Keratinocyte (primary cell): ENCODE results near the gene EGR4.

Experiments used
- CTCF ChIP-seq, 3 experiments: IDR thresholded peaks in 1 of 3; conservative IDR thresholded peaks in 1 of 3; optimal IDR thresholded peaks in 1 of 3; 2 replicates in 2 of 3; 3 replicates in 1 of 3; pipeline versions ENCODE3 to v1.5.1; 2011; ENCODE audit warnings: low read length in 3 of 3, mild to moderate bottlenecking in 3 of 3, moderate library complexity in 2 of 3, control low read depth in 1 of 3, inconsistent platforms in 1 of 3; ENCODE audit not compliant: insufficient read depth in 2 of 3; ENCODE audit errors: extremely low read depth in 1 of 3
- EZH2 ChIP-seq: IDR thresholded peaks from one replicate; pipeline ENCODE4 v1.6.1; 2012; ENCODE audit warnings: inconsistent platforms, mild to moderate bottlenecking, low read length, moderate library complexity

- no peak for TF ChIP-seq CTCF (optimal IDR thresholded peaks at IDR 0.05 in 1 of 3, IDR thresholded peaks at IDR 0.05 in 1 of 3, conservative IDR thresholded peaks at IDR 0.05 in 1 of 3; ENCODE audit: extremely low read depth in 1 of 3, insufficient read depth in 2 of 3, low read length in 3 of 3)
- TF ChIP-seq EZH2: no peak
Measured at GRCh38 chr2:73297151-73297559, 3.8 kb upstream of the EGR4 start.
